Left renal cortex interstitium (tissue), 4 donors: ENCODE measurements around the gene CYB5R3. TPM values are rescaled to one million over a fixed set of nuclear protein-coding genes. Genes with fewer than 3 reads are reported as not detected.
A peak's percentile ranks its signal among the peaks of the same experiment; 100 is the strongest.

ENCODE experiments used
- DNase-seq, 4 donors: peaks; one replicate each; pipeline ENCODE4 v3.0.0-alpha.2; 2013; ENCODE audit warnings: low read depth in 4 of 4, low spot score in 2 of 4, missing footprints in 1 of 4
- polyA plus RNA-seq, 4 donors: library from polyadenylated mRNA; unstranded; fragments of 120-200 nt; gene quantifications; one replicate each; pipeline ENCODE4 v1.2.1, GENCODE V29; 2013; ENCODE audit not compliant: insufficient read length in 4 of 4

Gene CYB5R3
- 100 to 1,000 TPM; 129 to 183 (median 158) TPM for polyA plus RNA-seq

- peak in 1 of 4 donors; percentile 46 for DNase-seq
Measured at GRCh38 chr22:42649246-42650099, at the start of gene CYB5R3. Gene CYB5R3, minus strand, starts transcription at chr22:42649392. Its CDS starts 77 bp downstream, at chr22:42649315.

GRCh38 chr22:42697542-42698013 is 48.4 kb upstream of the CYB5R3 start:
- no peak for DNase-seq

GRCh38 chr22:42696331-42696967 is 47.3 kb upstream of the CYB5R3 start:
- no peak for DNase-seq

GRCh38 chr22:42695294-42695693 is 46.1 kb upstream of the CYB5R3 start:
- no peak for DNase-seq

GRCh38 chr22:42693763-42694683 is 44.8 kb upstream of the CYB5R3 start:
- DNase-seq, result no peak

GRCh38 chr22:42693055-42693762 is 44.0 kb upstream of the CYB5R3 start:
- DNase-seq, result no peak

- no peak for DNase-seq
Measured at GRCh38 chr22:42692239-42693054, 43.3 kb upstream of the CYB5R3 start.

- DNase-seq, result no peak
Measured at GRCh38 chr22:42691440-42691839, 42.2 kb upstream of the CYB5R3 start.

- DNase-seq, result peak; percentile 79 to 92 (median 80)
Measured at GRCh38 chr22:42688241-42689211, 39.3 kb upstream of the CYB5R3 start.

GRCh38 chr22:42686756-42687491 is 37.7 kb upstream of the CYB5R3 start:
- no peak for DNase-seq

- no peak for DNase-seq
Measured at GRCh38 chr22:42685941-42686653, 36.9 kb upstream of the CYB5R3 start.

- no peak for DNase-seq
Measured at GRCh38 chr22:42684462-42685195, 35.4 kb upstream of the CYB5R3 start.

- DNase-seq, result no peak
Measured at GRCh38 chr22:42683578-42684283, 34.5 kb upstream of the CYB5R3 start.

GRCh38 chr22:42682113-42682851 is 33.1 kb upstream of the CYB5R3 start:
- DNase-seq, result no peak

GRCh38 chr22:42680648-42681047 is 31.5 kb upstream of the CYB5R3 start:
- DNase-seq, result no peak
